HG03095 (cell line): Measurements from ENCODE around the gene SACM1L.
"Not testable (repeated sequence)": the region's sequence is repeated elsewhere in the genome, so short reads cannot be mapped to it uniquely, and the experiment has no call there.

Experiments used
- ATAC-seq: cut with Tn5 transposase; IDR thresholded peaks from one replicate; pipeline ENCODE4 v1.9.1; 2021; ENCODE audit warnings: moderate library complexity; ENCODE audit not compliant: unreplicated experiment

The SACM1L gene

DNA sequence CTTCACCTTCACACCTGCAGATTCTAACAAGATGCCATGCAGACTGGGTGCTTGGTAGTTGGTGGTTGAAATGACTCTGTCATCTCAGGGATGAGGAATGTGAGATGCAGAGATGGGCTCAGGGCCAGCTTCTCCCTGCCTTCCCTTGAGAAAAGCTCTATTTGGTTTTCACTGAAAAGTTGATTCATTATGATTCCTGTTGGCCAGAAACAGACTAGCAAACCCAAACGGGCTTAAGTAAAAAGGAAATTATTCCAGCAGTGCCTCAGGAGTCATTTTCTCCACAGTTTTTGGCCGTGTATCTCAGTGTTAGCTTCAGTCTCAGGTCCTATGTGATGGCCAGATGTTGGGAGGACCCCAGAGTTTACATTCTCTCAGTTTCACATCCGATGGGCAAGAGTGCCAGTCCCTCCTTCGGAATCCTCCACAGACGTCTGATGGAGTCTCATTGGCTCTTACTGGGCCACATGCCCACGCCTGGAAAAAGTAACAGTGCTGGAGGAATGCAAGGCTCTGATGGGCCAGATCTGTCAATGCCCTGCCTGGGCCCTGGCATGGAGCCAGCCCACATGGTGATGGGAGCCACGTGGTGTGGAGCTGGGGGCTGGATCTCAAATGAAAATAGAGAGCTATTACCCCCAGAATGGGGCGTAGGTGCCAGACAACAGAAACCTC is 22.3 kb upstream of the SACM1L start:
- no peak for ATAC-seq

DNA sequence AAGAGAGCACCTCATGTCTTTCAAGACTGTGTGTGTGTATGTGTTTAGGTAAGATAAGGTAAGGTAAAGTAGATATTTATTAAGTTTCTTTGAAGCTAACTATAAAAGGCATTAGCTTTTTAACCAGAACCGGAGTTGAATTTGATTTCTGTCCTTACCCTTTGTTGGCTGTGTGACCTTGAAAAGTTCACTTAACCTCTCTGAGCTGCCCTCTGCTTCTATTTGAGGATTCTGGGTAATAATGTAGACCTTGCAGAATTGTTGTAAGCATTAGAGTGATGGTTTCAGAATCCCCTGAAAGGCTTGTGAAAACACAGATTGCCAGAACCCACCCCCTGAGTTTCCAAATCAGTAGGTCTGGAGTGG is 21.6 kb upstream of the SACM1L start:
- ATAC-seq: no peak

DNA sequence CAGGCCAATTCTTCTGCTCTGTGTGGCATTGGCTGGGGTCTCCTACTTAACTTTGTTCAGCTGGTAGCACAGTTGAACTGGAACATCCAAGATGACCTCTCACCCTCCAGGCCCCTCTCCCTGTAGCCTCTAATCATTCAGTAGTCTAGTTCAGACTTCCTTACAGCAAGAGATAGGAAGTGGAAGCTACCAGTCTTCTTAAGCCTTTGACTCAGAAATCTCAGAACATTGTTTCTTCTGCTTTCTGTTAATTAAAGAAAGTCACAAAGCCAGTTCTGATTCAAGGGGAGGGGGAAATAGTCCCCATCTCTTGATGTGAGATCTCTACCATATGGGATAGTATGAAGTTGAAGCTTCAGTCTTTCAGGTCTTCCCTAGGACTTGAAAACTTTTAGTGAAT is 18.8 kb upstream of the SACM1L start:
- no peak for ATAC-seq

DNA sequence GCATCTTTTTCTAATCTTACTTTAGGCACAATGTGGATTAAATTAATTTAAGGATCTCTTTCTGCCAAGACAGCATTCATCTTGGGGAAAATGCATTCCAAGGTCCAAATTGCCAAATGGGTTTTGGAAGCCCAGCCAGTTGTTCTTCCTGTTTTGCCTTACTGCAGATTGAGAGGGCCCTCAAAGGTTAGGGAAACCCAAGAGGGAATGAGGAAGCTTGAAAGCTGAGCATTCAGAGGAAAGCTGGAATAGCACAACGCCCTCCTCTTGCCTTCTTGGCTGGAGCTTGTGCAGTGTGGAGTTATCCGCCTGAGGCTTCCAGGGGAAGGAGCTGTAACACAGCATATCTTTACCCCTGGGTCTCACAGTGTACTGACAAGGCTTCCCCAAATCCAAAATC is 18.2 kb upstream of the SACM1L start:
- no peak for ATAC-seq

DNA sequence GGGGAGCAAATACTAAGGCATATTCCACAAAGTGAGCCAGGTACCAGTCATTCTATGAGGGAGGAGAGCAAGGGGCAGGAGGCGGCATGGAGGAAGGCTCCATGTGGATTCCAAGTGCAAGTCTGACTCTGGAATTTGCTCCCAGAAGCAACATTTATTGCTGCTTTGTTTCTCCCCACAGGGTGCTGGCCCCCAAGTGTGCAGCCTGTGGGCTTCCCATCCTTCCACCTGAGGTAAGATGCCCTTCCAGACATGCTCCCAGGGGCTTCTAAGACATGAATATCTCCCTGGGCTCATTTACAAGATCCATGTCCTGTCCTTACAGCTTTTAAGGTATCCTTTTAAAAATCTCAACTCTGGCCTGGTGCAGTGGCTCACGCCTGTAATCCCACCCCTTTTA is 15.9 kb upstream of the SACM1L start:
- no peak for ATAC-seq

DNA sequence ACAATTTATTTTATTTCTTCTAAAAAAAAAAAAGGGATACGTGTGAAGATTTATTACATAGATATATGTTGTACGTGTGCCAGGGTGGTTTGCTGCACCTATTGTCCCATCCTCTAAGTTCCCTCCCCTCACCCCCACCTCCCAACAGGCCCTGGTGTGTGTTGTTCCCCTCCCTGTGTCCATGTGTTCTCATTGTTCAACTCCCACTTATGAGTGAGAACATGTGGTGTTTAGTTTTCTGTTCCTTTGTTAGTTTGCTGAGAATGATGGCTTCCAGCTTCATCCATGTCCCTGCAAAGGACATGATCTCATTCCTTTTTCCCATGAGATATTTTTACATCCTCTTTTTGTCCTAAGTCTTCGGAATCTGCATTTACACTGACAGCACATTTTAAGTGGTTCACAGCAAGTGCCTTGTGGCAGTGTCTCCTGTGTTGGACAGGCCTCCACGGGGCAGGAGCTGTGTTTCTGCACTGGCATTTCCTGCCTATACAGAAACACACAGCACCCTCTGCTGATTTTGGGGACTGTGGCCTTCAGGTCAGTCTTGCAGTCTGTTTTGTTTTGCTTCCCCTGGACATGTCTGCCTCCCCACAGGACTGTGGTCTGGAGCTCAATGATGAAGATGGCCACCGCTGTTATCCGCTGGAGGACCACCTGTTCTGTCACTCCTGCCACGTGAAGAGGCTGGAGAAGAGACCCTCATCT is 12.7 kb upstream of the SACM1L start:
- ATAC-seq: no peak

DNA sequence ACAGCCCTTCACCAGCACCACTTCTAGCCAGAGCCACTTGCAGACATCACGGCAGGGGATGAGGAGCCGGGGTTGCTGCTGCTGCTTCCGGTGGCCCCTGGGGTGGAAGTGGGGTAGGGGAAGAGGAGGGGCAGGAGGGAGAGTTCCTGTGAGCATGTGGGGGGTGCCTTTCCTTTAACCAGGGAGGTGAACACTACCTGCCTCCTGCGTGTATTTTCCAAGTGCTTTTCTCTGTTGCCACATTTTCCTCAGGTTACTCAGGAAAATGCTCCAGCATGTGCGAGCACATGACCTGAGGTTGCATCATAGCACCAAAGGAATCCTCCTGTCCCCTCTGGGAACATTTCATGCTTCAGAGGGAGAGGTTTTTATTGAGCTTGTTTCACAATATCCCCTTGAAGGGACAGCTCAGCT is 12.2 kb upstream of the SACM1L start:
- no peak for ATAC-seq

DNA sequence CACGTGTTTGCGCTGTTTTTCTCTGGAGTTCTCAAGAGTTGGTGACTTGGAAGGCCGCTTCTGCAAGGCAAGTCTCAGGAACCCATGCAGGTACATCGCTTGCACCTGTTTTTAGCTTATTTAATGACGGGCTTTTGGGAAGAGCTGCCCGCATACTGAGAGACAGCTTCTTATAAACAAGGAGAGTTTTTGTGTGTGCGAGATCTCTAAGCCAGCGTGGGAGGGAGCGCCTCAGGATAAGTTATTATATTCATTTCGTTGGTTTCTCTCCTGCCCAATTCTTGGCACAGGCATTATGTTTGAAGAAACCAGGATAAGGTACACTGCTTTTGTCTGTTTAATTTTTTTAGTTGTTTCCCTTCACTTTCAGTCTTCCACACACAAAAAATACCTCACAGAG is 11.4 kb upstream of the SACM1L start:
- ATAC-seq: no peak

DNA sequence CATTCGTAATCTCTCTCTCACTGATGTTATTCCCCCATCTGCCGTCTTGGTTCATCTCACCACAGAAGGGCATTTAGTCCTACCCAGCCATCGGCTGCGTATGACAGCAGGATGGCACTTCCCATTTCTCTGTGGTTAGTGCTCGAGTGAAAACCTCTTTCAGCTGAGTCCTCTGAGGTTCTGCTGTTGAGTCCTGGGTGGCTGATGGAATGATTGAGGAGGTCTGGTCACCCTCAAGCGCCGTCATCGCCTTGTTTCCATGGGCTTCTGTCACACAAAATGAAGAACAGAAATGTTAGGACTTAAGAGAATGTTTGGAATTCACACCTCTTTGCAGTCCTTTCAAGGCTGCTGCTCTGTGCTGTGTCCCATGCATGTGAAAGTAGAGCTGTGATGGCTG is 9.4 kb upstream of the SACM1L start:
- no peak for ATAC-seq

DNA sequence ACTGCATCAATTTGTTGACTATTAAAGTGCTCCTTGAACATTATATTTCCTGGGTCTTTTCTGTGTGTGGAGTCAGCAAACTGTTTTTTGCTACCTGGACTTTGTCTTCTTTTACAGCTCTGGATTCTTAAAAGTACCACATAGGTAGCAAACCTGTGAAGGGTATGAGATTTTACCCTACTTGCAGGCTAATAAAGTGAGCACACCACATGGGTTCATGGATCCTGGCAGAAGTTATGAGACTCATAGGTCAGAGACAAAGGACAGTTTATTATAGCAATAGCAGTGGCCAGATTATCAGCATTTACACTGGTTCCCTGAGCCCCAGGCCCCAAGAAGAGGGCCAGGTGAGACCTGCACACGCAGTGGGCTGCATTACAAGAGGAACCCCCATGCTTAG is 8.0 kb upstream of the SACM1L start:
- ATAC-seq: no peak

DNA sequence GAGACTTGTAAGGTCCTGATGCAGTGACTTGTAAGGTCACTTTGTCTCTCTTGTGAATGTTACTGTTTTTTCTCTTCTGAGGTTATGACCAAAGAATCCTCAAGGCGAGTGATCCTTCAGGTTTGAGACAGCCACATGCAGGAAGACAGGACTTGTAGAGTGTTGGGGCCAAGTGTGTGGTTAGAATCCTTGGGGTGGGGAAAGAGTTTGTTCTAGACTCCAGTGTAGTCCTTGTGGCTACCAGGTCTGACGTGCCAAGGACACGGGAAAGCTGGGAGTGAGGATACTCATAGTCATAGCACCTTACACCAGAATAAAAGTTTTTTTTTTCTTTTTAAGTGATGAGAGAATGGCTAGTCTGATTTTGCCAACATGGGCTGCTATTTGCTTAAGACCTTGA is 7.3 kb upstream of the SACM1L start:
- no peak for ATAC-seq

DNA sequence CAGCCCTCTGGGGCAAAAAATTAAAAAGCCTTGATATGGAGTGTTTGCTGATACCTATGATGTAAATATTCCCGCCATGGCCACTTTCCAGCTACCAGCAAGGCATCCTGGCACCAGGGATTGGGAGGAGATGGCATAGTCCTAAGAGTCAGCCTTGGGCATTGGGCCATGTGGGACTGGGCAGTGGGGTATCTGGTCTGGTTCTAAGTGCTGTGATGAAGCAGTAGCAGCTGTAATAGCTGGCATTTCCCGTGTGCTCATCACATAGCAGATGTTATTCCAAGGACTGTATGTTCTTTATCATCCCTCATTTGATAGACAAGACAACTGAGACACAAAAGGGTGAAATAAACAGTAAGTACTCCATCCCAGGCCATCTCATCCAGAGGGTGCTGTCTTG is 6.9 kb upstream of the SACM1L start:
- no peak for ATAC-seq

DNA sequence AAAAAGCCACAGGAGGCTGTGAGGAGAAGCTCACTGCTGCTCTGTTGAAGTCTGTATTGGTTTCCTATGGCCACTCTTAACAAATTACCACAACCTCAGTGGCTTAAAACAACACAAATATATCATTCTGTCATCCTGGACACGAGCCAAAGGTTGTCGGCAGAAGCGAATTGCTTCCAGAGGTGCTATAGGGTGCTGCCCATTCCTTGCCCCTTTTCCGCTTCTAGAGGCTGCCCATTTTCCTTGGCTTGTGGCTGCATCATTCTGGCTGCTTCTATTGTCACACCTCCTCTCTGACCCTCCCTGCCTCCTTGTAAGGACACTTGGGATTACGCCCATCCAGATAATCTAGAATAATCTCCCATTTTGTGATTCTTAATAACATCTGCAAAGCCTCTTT is 6.4 kb upstream of the SACM1L start:
- no peak for ATAC-seq

DNA sequence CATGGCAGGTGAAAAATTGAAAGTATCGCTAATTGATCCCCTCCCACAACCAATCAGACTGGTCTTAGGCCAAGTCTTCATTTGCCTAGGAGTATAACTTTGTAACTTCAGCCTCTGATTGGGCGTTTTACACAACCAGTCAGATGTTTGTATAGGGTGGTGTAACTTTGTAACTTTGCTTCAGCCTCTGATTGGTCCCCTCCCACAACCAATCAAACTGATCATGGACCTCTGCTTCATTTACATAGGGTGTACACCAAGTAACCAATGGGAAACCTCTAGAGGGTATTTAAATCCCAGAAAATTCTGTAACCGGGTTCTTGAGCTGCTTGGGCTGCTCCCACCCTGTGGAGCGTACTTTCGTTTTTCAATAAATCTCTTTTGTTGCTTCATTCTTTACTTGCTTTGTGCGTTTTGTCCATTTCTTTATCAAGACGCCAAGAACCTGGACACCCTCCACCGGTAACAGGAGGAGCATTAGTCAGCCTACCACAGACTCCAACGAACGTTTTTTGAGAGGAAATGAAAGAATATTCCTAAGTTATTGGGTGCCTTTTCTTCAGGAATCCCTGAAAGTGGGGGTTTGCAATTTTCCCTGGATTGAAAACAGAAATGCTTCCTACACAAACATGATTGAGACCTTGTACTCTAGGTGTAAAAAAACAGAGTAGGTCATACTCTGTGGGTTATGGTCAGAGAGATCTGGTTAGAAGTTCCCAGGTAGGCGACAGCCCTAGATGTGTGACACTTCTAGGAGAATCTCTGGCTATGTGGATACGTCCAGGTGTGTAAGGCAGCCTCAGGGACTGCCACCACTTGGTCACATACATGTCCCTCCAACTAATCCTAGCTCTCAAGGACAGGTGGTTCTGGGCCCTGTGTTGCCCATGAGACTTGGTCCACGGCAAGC is 5.5 kb upstream of the SACM1L start:
- ATAC-seq: no peak

DNA sequence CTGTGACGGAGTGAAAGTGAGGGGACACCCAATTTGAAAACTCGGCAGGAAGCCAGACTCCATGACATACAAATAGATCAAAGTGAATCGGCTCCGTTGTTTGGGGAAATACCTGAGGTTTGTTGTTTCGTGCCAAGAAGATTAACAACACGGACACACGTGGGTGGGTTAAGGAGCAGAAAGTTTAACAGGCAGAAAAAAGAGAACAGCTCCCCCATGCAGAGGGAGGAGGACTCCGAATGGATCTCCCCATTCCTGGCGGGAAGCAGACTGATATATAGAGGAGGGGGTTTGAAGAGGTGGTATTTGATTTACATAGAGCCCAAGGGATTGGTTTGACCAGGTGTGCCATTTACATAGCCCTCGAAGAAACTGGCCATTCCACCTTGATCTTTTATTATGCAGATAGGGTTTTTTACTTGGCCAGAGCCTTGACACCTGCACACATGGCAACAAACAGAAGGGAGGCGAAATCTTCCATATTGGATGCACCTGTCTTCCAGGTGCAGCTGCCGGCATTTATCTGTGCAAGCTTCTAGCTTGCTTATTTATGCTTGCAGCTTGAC is 4.8 kb upstream of the SACM1L start:
- ATAC-seq: no peak

DNA sequence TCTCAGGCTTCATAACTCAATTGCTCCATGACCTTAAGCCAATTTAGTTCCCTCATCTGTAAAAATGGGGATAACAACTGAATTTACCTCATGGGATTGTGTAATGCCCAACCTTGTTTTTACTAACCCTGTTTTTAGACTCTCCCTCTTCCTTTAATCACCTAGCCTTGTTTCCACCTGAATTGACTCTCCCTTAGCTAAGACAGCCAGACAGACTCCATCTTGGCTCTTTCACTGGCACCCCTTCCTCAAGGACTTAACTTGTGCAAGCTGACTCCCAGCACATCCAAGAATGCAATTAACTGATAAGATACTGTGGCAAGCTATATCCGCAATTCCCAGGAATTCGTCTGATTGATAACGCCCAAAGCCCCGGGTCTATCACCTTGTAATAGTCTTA is 3.5 kb upstream of the SACM1L start:
- ATAC-seq: not testable (repeated sequence)

DNA sequence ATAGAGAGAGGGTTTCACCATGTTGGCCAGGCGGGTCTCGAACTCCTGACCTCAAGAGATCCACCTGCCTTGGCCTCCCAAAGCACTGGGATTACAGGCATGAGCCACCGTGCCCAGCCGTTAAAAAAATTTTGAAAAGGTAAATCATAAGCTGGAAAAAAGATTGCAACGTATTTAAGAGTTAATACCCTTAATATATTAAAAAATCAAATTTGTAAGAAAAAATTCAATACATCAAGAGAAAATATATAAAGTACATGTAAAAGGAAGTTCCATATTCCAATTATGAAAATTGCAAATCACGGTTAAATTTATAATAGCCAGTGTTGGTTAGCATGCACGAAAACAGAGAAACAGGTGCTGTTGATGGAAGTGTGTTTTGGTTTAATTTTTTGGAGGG is 2.3 kb upstream of the SACM1L start:
- ATAC-seq: no peak

DNA sequence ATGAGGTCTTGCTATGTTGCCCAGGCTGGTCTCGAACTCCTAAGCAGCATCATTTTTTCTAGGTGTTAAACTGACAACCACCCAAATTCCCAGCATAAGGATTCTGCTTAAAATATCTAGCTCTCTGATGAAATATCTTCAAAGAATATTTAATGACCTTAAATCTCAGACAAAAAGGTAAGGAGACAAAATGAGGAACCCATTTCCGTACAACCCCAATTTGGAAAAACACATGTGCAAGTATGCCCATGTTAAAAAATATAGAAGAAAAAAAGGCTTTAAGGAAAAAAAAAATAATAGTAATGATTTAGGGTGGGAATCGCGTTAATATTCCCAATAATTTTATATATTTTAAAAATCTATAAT is 1.4 kb upstream of the SACM1L start:
- ATAC-seq: no peak

DNA sequence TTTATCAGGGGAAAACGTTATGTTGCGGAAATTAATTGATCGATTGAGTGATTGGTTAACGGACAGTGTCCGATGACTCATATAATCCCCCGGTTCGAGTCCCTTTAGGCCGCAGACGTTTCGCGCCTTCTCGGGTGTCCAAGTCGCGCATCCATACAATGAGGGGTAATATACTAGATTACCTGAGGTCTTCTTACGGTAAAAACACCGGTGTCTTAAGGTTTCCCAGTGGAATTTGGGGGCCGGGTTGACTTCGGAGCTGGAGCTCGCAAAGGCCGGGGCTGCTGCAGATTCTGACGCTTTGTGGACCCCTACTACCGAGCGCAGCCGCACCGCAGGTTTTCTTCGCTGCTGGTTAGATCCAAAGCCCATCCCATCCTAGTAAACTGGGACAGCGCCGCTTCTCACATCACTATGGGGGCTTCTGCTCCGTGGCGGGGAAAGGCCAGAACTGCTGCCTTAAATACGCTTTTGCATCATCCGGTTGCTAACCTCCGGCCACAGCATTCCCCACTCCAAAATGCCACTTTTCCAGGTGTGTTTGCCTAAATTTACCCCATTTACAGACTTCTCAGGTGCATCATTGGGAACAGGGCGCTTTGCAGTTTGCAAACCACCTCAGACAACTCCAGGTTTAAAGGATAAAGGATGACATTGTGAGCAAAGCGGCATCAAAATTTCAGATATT is 858 bp upstream of the SACM1L start:
- ATAC-seq: no peak

DNA sequence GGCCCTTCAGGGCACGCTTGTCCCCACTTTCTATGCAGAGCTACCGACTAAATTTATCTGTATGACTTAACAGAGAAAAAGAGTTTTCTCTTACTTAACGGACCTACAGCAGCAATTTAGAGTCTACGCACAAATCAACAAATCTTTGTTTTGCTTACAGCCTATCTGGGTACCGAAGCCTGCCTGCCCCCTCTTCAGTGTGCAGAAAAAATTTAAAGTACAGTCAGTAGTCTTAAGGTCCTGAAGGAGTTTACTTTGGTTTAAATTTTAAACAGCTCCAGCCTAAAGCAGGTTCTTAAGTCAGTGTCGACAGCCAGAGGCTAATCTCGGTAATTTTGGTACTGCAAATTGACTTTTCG is 570 bp downstream of the SACM1L start:
- no peak for ATAC-seq

DNA sequence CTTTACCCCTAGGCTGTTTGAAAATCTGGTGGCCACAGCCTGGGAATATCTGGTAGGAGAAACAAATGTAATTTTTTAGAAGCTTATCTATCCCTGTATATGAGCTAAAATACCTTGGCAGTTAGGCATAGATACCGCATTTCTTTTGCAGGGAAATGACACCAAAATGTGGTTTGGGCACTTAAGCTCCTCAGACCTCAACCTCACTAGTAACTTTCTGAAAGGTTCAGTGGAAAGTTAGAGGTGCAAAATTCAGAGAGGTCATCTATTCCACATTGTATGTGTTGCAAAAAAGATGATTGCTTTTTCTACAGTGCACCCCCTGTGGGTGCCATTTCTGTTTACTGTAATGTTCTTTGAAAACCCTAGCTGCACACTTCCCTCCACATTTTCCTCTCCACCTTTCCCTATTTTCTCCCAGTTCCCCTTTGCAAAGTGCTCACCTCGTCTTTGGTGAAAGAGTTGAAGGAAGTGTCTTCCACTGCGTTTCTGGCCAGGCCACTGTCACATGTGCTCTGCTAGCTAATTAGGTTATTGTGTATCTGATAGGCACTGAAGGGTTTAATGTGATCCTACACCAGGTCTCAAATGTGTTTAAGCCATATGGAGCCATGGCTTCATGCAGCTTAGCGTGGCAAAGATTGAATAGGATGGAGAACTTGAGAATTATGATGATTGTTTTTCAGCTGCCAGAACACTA is 1.3 kb downstream of the SACM1L start:
- no peak for ATAC-seq
